Neutrophil (primary cell): ENCODE results near the gene POLDIP2.

Source experiments
- H3K27ac ChIP-seq: fragments of 200-600 bp; sonication (generic); 2 replicates; pipeline ENCODE4 v1.5.1; 2016; ENCODE audit warnings: mild to moderate bottlenecking, moderate library complexity
- H3K27me3 ChIP-seq: fragments of 200-600 bp; sonication (generic); 2 replicates; pipeline ENCODE4 v1.6.0; 2016; ENCODE audit warnings: mild to moderate bottlenecking
- H3K36me3 ChIP-seq: fragments of 200-600 bp; sonication (generic); 2 replicates; pipeline ENCODE4 v1.5.1; 2017
- H3K4me1 ChIP-seq, 2 experiments: fragments of 200-600 bp in 1 of 2; sonication (generic) in 1 of 2; 1 replicate in 1 of 2; 2 replicates in 1 of 2; pipeline versions ENCODE4 v1.5.1 to v1.6.1; 2013 to 2016; ENCODE audit warnings: low read depth in 1 of 2, low read length in 1 of 2, mild to moderate bottlenecking in 1 of 2, moderate library complexity in 1 of 2; ENCODE audit not compliant: control insufficient read depth in 1 of 2, insufficient read depth in 1 of 2
- H3K4me3 ChIP-seq, 2 experiments: fragments of 200-600 bp in 1 of 2; sonication (generic) in 1 of 2; 1 replicate in 1 of 2; 2 replicates in 1 of 2; pipeline ENCODE4 v1.5.1; 2013 to 2016; ENCODE audit warnings: low read depth in 1 of 2, low read length in 1 of 2, mild to moderate bottlenecking in 1 of 2, moderate library complexity in 1 of 2
- H3K9me3 ChIP-seq: fragments of 200-600 bp; sonication (generic); 2 replicates; pipeline ENCODE4 v1.5.1; 2016
- TF ChIP-seq, protein P1 (sequence below): fragments of 200-600 bp; sonication (generic); IDR thresholded peaks from 2 replicates; pipeline ENCODE4 v1.5.1; 2016; ENCODE audit warnings: antibody characterized with exemption

POLDIP2 gene

DNA sequence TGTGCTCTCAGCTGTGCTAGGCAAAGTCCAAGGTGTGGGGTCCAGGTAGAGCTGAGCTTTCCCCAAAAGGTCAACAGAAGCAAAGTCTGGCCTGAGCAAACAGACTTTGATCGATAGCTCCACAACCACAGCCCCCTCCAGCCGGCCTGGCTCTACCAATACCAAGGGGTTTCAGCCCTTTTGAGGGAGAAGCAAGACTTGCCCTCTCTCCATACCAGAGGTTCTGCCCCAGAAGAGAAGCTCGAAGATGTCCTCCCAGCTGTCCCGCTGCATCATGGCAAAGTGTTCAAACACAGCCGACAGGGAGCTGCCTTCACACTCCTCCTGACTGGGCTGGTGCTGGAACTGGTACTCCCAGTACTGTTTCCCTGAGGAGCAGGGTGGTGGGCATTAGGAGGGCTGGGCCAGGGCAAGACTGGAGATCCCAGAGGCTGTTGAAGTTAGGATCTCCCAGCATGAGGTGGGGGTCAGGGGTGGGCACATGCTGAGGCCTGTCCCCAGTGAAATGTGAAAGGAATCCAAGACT, 11.0 kb upstream of the POLDIP2 start:
- Histone ChIP-seq H3K4me3 (no peak overlapping the region), H3K36me3 (peaks cover 36% of the 10 kb centered on the region), H3K4me1 (peaks cover 4 to 18% of the 10 kb centered on the region in 2 experiments), H3K27me3 (peaks cover 36% of the 10 kb centered on the region), H3K9me3 (no peaks in the 10 kb centered on the region), H3K27ac (no peak overlapping the region)
- TF ChIP-seq, protein P1, sequence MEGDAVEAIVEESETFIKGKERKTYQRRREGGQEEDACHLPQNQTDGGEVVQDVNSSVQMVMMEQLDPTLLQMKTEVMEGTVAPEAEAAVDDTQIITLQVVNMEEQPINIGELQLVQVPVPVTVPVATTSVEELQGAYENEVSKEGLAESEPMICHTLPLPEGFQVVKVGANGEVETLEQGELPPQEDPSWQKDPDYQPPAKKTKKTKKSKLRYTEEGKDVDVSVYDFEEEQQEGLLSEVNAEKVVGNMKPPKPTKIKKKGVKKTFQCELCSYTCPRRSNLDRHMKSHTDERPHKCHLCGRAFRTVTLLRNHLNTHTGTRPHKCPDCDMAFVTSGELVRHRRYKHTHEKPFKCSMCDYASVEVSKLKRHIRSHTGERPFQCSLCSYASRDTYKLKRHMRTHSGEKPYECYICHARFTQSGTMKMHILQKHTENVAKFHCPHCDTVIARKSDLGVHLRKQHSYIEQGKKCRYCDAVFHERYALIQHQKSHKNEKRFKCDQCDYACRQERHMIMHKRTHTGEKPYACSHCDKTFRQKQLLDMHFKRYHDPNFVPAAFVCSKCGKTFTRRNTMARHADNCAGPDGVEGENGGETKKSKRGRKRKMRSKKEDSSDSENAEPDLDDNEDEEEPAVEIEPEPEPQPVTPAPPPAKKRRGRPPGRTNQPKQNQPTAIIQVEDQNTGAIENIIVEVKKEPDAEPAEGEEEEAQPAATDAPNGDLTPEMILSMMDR = no peak

DNA sequence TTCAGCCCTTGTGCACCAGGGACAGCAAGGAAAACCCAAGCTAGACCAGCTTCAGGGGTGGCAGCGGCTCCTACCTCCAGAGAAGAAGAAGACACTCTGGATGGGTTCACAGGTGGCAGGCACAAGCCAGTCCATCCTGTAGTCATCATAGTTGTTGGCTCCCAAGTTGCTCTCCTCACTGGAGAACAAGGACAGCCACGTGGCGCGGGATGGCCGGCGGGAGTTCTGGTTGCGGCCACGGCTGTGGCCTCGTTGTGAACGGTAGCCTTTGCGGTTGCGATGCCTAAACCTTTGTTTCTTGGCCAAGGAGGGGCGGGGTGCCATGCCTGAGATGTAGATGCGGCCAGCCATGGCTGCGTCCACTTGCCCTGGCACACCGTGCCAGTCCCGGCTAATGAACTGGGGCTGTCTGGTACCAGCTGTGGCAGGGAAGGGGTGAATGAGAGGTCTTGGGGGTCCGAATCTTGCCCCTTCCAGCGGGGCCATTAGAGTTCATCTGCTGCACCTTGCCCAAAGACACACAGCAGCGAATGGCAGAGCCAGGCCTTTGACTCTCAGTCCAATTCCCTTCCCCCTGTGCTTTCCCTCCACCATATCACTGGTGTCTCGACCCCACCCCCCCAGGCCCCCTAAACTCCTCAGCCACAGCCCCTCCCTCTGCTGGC, 10.4 kb upstream of the POLDIP2 start:
- Histone ChIP-seq H3K4me3 (no peak overlapping the region), H3K4me1 (peaks cover 4 to 18% of the 10 kb centered on the region in 2 experiments), H3K27me3 (peaks cover 31% of the 10 kb centered on the region), H3K9me3 (no peaks in the 10 kb centered on the region), H3K27ac (no peak overlapping the region), H3K36me3 (peaks cover 42% of the 10 kb centered on the region)
- TF ChIP-seq, protein P1 = no peak

DNA sequence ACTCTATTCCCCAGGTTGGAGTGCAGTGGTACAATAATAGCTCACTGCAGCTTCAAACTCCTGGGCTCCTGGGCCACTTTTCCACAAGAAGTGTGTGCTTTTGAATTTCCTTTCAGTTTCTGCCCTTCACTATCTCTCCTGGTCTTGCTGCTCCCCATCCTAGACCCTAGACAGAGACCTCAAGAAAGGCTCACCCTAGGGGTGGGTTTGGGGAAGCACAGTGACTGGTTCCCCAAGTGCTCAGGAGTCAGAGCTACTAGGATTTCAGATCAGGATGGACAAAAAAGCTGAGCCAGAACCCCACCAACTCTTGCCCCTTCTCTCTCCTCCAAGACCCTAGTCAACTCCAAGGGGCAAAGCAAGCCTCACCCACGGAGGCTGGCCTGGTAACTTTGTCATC, 9.3 kb upstream of the POLDIP2 start:
- TF ChIP-seq, protein P1 = no peak
- Histone ChIP-seq H3K27me3 (peaks cover 19% of the 10 kb centered on the region), H3K36me3 (peaks cover 54% of the 10 kb centered on the region), H3K27ac (no peak overlapping the region), H3K9me3 (no peaks in the 10 kb centered on the region), H3K4me1 (peaks cover 1 to 8% of the 10 kb centered on the region in 2 experiments), H3K4me3 (no peak overlapping the region)

DNA sequence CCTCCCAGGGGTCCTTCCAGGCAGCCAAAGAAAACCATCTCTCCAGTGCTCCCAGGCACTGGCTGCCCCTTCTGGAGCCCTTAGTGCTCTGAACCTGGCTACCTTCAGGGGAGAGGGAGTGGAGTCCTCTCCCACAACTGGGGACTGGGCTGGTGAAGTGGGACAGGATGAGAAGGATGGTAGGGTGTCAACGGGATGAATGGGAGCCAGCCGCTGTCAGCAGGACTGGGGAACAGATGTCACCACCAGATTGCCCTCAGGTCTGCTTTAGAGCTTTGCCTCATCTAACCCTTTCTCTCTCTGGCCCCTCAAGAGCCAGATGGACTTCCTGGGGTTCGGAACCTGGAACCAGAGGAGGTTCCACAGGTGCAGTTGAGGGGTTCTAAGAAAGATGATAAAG, 8.2 kb upstream of the POLDIP2 start:
- H3K27me3 ChIP-seq = peaks cover 8% of the 10 kb centered on the region
- H3K36me3 ChIP-seq = peaks cover 65% of the 10 kb centered on the region
- H3K4me1 ChIP-seq = no peaks in the 10 kb centered on the region
- no peaks in the 10 kb centered on the region for H3K9me3 ChIP-seq
- no peak overlapping the region for H3K4me3 ChIP-seq
- H3K27ac ChIP-seq = no peak overlapping the region
- TF ChIP-seq, protein P1 = no peak

DNA sequence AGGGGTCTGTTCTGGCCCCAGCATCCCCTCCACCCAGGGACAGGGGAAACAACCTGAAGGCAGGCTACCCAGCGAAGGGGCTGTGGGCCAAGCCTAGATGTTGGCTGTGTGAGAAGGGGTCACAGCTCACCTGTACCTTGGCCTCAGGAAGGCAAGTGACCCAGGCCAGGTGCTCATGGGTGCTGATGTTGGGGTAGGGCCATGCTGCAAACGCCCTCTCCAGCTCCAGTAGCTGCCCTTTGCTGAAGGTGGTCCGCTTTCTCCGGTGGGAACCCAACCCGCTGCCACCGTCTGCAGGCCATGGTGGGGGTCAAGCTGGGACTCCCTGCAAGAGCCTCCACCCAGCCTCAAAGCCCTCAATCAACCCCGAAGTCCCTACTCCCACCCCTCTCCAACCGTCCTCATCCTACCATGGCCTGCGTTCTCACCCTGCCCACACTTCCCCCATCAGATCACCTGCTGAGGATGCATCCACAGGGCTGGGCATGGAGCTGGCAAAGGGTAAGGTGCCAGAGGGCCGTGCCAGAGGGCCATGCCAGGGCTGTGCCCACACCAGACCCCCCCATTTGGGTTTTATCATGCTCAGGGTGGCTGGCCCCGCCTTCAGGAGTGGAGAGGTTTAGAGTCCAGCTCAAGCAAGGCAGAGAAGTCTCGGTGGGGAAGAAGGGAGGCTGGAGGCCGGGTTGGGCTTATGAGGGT, 7.5 kb upstream of the POLDIP2 start, which contains the start of gene SEBOX:
Gene SEBOX, minus strand, starts transcription at position 535 of the 699 bp plus-strand sequence. Its CDS starts 48 bp downstream, at position 487.
- peaks cover 72% of the 10 kb centered on the region for H3K36me3 ChIP-seq
- no peaks in the 10 kb centered on the region for H3K4me1 ChIP-seq
- peaks cover under 1% of the 10 kb centered on the region for H3K27me3 ChIP-seq
- no peak within 1 kb of the TSS for H3K4me3 ChIP-seq
- H3K9me3 ChIP-seq = no peaks in the 10 kb centered on the region
- TF ChIP-seq, protein P1 = no peak
- no peak within 1 kb of the TSS for H3K27ac ChIP-seq
